ENCODE results near the gene NRF1. TPM values are rescaled to one million over a fixed set of nuclear protein-coding genes. Genes with fewer than 3 reads are reported as not detected.
A peak's percentile ranks its signal among the peaks of the same experiment; 100 is the strongest.

Gene NRF1
- total and polyA plus RNA-seq, 2 of the 13 experiments (the other 11 are each of a cell fraction or from before 2014, with no cell fraction given) = 9.3 to 10.1 TPM

DNA sequence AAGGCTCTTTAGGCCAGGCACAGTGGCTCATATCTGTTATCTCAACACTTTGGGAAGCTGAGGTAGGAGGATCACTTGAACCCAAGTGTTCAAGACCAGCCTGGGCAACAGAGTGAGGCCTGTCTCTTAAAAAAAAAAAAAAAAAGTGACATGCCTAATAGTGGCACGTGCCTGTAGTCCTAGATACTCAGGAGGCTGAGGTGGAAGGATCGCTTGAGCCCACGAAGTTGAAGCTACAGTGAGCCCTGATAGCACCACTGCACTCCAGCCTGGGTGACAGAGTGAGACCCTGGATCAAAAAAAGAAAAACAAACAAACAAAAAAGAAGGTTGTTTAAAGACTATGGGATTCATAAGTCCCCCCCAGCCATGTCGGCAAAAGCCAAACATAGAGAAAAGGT is 42.2 kb upstream of the NRF1 start:
- Histone ChIP-seq H3K9ac (ENCODE audit: insufficient read depth, low read depth, low read length) (peak overlapping the region; percentile 43), H3K27me3 (ENCODE audit: control insufficient read depth in 1 of 2, insufficient read depth in 2 of 2, low read length in 2 of 2) (no peaks in the 10 kb centered on the region), H3K4me1 (ENCODE audit: insufficient read depth, low read length) (peaks cover 19% of the 10 kb centered on the region), H3K4me3 (replicated peaks in 1 of 3; ENCODE audit: insufficient read depth in 1 of 3, low read depth in 2 of 3, low read length in 3 of 3) (0 out of 6 replicates have a peak overlapping the region, but pooled peaks of 2 of the 3 experiments have one; percentile 25 to 42), H2AFZ (ENCODE audit: low read length) (no peak overlapping the region), H3K79me2 (ENCODE audit: insufficient read depth, low read length) (no peaks in the 10 kb centered on the region), H4K20me1 (ENCODE audit: insufficient read depth, low read length) (no peaks in the 10 kb centered on the region), H3K27ac (ENCODE audit: extremely low read length, insufficient read depth, low read length) (peak overlapping the region; percentile 71), H3K9me3 (ENCODE audit: low read length) (no peaks in the 10 kb centered on the region), H3K36me3 (replicated peaks in 1 of 2; ENCODE audit: control insufficient read depth in 1 of 2, insufficient read depth in 2 of 2, low read length in 2 of 2) (no peaks in the 10 kb centered on the region), H3K4me2 (ENCODE audit: low read depth, low read length) (peak overlapping the region; percentile 68)
- TF ChIP-seq SOX6 (IDR thresholded peaks at IDR 0.05) (no peak), SOX6 (CRISPR knock-in tag; IDR thresholded peaks at IDR 0.05) (no peak), PRDM15 (CRISPR knock-in tag; IDR thresholded peaks at IDR 0.05) (no peak), BHLHE40 (IDR thresholded peaks at IDR 0.05; ENCODE audit: low read length) (peak; percentile 78; the same call in 1 of the 2 replicates), MED13 (CRISPR knock-in tag; IDR thresholded peaks at IDR 0.05) (no peak), RORA (CRISPR knock-in tag; IDR thresholded peaks at IDR 0.05) (no peak), TCF7 (IDR thresholded peaks at IDR 0.05; ENCODE audit: low read depth) (0 out of 2 replicates have a peak, but pooled peaks have one; percentile 5), JUN (CRISPR knock-in tag; IDR thresholded peaks at IDR 0.05) (0 out of 2 replicates have a peak, but pooled peaks have one; percentile 6), NCOA2 (CRISPR knock-in tag; IDR thresholded peaks at IDR 0.05) (no peak), ZNF781 (CRISPR knock-in tag; IDR thresholded peaks at IDR 0.05; ENCODE audit: borderline replicate concordance, not compliant biosample characterization) (no peak), ZNF746 (CRISPR knock-in tag; IDR thresholded peaks at IDR 0.05) (no peak), ZNF331 (CRISPR knock-in tag; IDR thresholded peaks at IDR 0.05) (no peak), HMGXB4 (CRISPR knock-in tag; IDR thresholded peaks at IDR 0.05; ENCODE audit: borderline replicate concordance in 1 of 2, low read depth in 1 of 2) (no peak), DMAP1 (CRISPR knock-in tag; IDR thresholded peaks at IDR 0.05) (0 out of 2 replicates have a peak, but pooled peaks have one; percentile 0), ARNTL (CRISPR knock-in tag; IDR thresholded peaks at IDR 0.05) (no peak), CREB3 (CRISPR knock-in tag; IDR thresholded peaks at IDR 0.05) (no peak)
- peak; percentile 55 for ATAC-seq
- FAIRE-seq = no peak
- ChIA-PET POLR2A (interaction anchor here (0.9 to 1.2 kb wide), 4 partner anchors 20 to 380 kb away, joined by 3 to 6 read pairs (median 4); no protein-coding TSS in a partner anchor), CTCF (ENCODE audit: low intra/inter-chr PET ratio, low total read pairs) (no interaction called here)
- 4% methylated on average over 4 of the region's 4 CpGs for WGBS (ENCODE audit: low lambda C conversion rate)
- BruUV-seq (replicated peaks) = no TSS peak
- DNase-seq (ENCODE audit: low spot score) = no peak
- in situ Hi-C loops (cut with HindIII; ENCODE audit: extremely low pct_ligation_motif_present, low pct_unique_long_range_greater_than_20kb) = no loop called here
- intact Hi-C loops (cut with micrococcal nuclease; ENCODE audit: unreplicated experiment) = no loop called here
